DMS53 (cell line): Measurements from ENCODE around the gene TENT4B.
A peak's percentile ranks its signal among the peaks of the same experiment; 100 is the strongest.

Experiments
- DNase-seq: peaks from one replicate; lab custom pipeline; 2025; lab: John Stamatoyannopoulos, UW

The TENT4B gene

GRCh38 chr16:50195756-50196155, 42.6 kb downstream of the TENT4B start:
- no peak for DNase-seq

- DNase-seq: no peak
Observed at GRCh38 chr16:50197582-50197981, 44.5 kb downstream of the TENT4B start.

- peak; percentile 84 for DNase-seq
Observed at GRCh38 chr16:50198802-50199403, 45.8 kb downstream of the TENT4B start.

- no peak for DNase-seq
Observed at GRCh38 chr16:50201787-50202186, 48.7 kb downstream of the TENT4B start.

- peak; percentile 67 for DNase-seq
Observed at GRCh38 chr16:50202926-50203624, 50.0 kb downstream of the TENT4B start.

- DNase-seq: no peak
Observed at GRCh38 chr16:50203681-50204080, 50.6 kb downstream of the TENT4B start.

GRCh38 chr16:50204453-50205108, 51.5 kb downstream of the TENT4B start:
- DNase-seq: no peak

GRCh38 chr16:50207652-50208051, 54.5 kb downstream of the TENT4B start:
- no peak for DNase-seq

- peak; percentile 9 for DNase-seq
Observed at GRCh38 chr16:50208460-50208931, 55.4 kb downstream of the TENT4B start.

- no peak for DNase-seq
Observed at GRCh38 chr16:50209546-50210265, 56.6 kb downstream of the TENT4B start.

- DNase-seq: peak; percentile 77
Observed at GRCh38 chr16:50210266-50211038, 57.3 kb downstream of the TENT4B start.

GRCh38 chr16:50213939-50214519, 60.9 kb downstream of the TENT4B start:
- peak; percentile 63 for DNase-seq

- DNase-seq: no peak
Observed at GRCh38 chr16:50215680-50216079, 62.6 kb downstream of the TENT4B start.

GRCh38 chr16:50216231-50216630, 63.1 kb downstream of the TENT4B start:
- DNase-seq: no peak

- DNase-seq: no peak
Observed at GRCh38 chr16:50219402-50219975, 66.4 kb downstream of the TENT4B start.

GRCh38 chr16:50224286-50224685, 71.2 kb downstream of the TENT4B start:
- no peak for DNase-seq

GRCh38 chr16:50227120-50227519, 74.0 kb downstream of the TENT4B start:
- no peak for DNase-seq

- no peak for DNase-seq
Observed at GRCh38 chr16:50227665-50228064, 74.6 kb downstream of the TENT4B start.

- no peak for DNase-seq
Observed at GRCh38 chr16:50228364-50228868, 75.3 kb downstream of the TENT4B start.

GRCh38 chr16:50229149-50229726, 76.1 kb downstream of the TENT4B start:
- no peak for DNase-seq
